A549 (cell line): ENCODE measurements around the gene BRSK2. TPM values are rescaled to one million over a fixed set of nuclear protein-coding genes. Genes with fewer than 3 reads are reported as not detected.

Experiments
- ATAC-seq, 2 experiments: fragments of 200-7000 bp in 1 of 2; fragments of >200 bp in 1 of 2; cut with Nextera tagmentation in 1 of 2; cut with Tn5 transposase in 1 of 2; 3 replicates each; pipeline versions ENCODE4 v1.8.0 to v1.9.1; 2018 to 2020; ENCODE audit warnings: mild to moderate bottlenecking in 1 of 2, moderate library complexity in 1 of 2
- CTCF ChIA-PET: fragments of 300-600 bp; sonication (Branson Sonifier 250); formaldehyde crosslinking; extraction: SDS; loops from one replicate; lab custom pipeline; 2021; ENCODE audit warnings: antibody characterized with exemption, inconsistent platforms; lab: Yijun Ruan, JAX
- POLR2A ChIA-PET: fragments of 350-600 bp; formaldehyde crosslinking; extraction: SDS; loops from one replicate; lab custom pipeline; 2021; ENCODE audit warnings: antibody characterized with exemption, inconsistent platforms; lab: Yijun Ruan, JAX
- DNase-seq, 2 experiments: peaks; one replicate each; pipeline versions ENCODE4 v3.0.0 to v3.0.0-alpha.2; 2011 to 2016; ENCODE audit warnings: low read depth in 1 of 2, low spot score in 1 of 2
- FAIRE-seq: peaks from 2 replicates; lab custom pipeline; 2011; peaks lifted over from hg19 to GRCh38; lab: Jason Lieb, UNC
- H3K27ac ChIP-seq, 2 experiments: fragments of >200 bp; sonication (Bioruptor Twin); formaldehyde crosslinking; 3 replicates each; pipeline ENCODE4 v1.5.1; 2016 to 2017
- H3K4me1 ChIP-seq: fragments of >200 bp; sonication (Bioruptor Twin); formaldehyde crosslinking; 3 replicates; pipeline ENCODE4 v1.6.1; 2016
- H3K4me2 ChIP-seq: fragments of >200 bp; sonication (Bioruptor Twin); formaldehyde crosslinking; 3 replicates; pipeline ENCODE4 v1.6.1; 2016
- H3K4me3 ChIP-seq: fragments of >200 bp; sonication (Bioruptor Twin); formaldehyde crosslinking; 3 replicates; pipeline ENCODE4 v1.5.1; 2016
- H3K9me3 ChIP-seq: fragments of >200 bp; sonication (Bioruptor Twin); formaldehyde crosslinking; 3 replicates; pipeline ENCODE4 v1.6.1; 2016
- ATOH8 ChIP-seq: fragments of 250-450 bp; sonication (Bioruptor Pico); IDR thresholded peaks from 2 replicates; pipeline ENCODE4 v1.5.0; 2020; ENCODE audit warnings: low read depth, mild to moderate bottlenecking, moderate library complexity
- BHLHE40 ChIP-seq: IDR thresholded peaks from 2 replicates; pipeline ENCODE4 v1.6.1; 2012; ENCODE audit warnings: low read depth, low read length, inconsistent platforms
- CBX2 ChIP-seq: fragments of 200-600 bp; sonication (generic); IDR thresholded peaks from 2 replicates; pipeline ENCODE4 v1.6.1; 2016; ENCODE audit warnings: low read depth, mild to moderate bottlenecking, borderline replicate concordance
- CEBPB ChIP-seq, 2 experiments: fragments of >200 bp in 1 of 2; sonication (Bioruptor Twin) in 1 of 2; formaldehyde crosslinking in 1 of 2; IDR thresholded peaks; 2 replicates each; pipeline ENCODE4 v1.6.1; 2012 to 2016
- CTCF ChIP-seq: fragments of >200 bp; sonication (Bioruptor Twin); formaldehyde crosslinking; IDR thresholded peaks from 3 replicates; pipeline ENCODE4 v1.5.1; 2016
- E2F6 ChIP-seq: IDR thresholded peaks from 2 replicates; pipeline ENCODE4 v1.6.1; 2012; ENCODE audit warnings: low read depth, borderline replicate concordance
- EHF ChIP-seq: fragments of 250-450 bp; sonication (Bioruptor Pico); IDR thresholded peaks from 2 replicates; pipeline ENCODE4 v1.5.0; 2020; ENCODE audit warnings: mild to moderate bottlenecking
- EHMT2 ChIP-seq: fragments of 200-600 bp; sonication (generic); IDR thresholded peaks from 2 replicates; pipeline ENCODE4 v1.6.1; 2016; ENCODE audit warnings: antibody characterized with exemption, low read depth, mild to moderate bottlenecking, moderate library complexity
- EP300 ChIP-seq, 2 experiments: fragments of >200 bp; sonication (Bioruptor Twin); formaldehyde crosslinking; IDR thresholded peaks; 2 replicates in 1 of 2; 3 replicates in 1 of 2; pipeline ENCODE4 v1.6.1; 2016 to 2017
- FOSB ChIP-seq: fragments of 250-450 bp; sonication (Bioruptor Pico); IDR thresholded peaks from 2 replicates; pipeline ENCODE4 v1.5.0; 2020; ENCODE audit warnings: mild to moderate bottlenecking, moderate library complexity
- FOSL2 ChIP-seq, 2 experiments: fragments of 450-650 bp in 1 of 2; fragments of >200 bp in 1 of 2; sonication (Bioruptor Twin) in 1 of 2; formaldehyde crosslinking; IDR thresholded peaks; 2 replicates each; pipeline versions ENCODE4 v1.5.0 to v1.6.1; 2016 to 2020; ENCODE audit warnings: mild to moderate bottlenecking in 1 of 2, moderate library complexity in 1 of 2
- HES2 ChIP-seq: fragments of >200 bp; sonication (Bioruptor Twin); formaldehyde crosslinking; IDR thresholded peaks from 2 replicates; pipeline ENCODE4 v1.6.1; 2016
- HMGXB4 ChIP-seq: fragments of 250-450 bp; sonication (Bioruptor Pico); IDR thresholded peaks from 2 replicates; pipeline ENCODE4 v1.5.0; 2021; ENCODE audit warnings: mild to moderate bottlenecking, moderate library complexity, borderline replicate concordance
- HOXB5 ChIP-seq: fragments of 250-450 bp; sonication (Bioruptor Pico); IDR thresholded peaks from 2 replicates; pipeline ENCODE4 v1.5.0; 2020; ENCODE audit warnings: mild to moderate bottlenecking, moderate library complexity
- JUN ChIP-seq, 2 experiments: fragments of >200 bp; sonication (Bioruptor Twin); formaldehyde crosslinking; IDR thresholded peaks; 2 replicates in 1 of 2; 3 replicates in 1 of 2; pipeline ENCODE4 v1.6.1; 2016 to 2017
- JUNB ChIP-seq: fragments of >200 bp; sonication (Bioruptor Twin); formaldehyde crosslinking; IDR thresholded peaks from 2 replicates; pipeline ENCODE4 v1.6.1; 2016
- KDM1A ChIP-seq: fragments of 200-600 bp; sonication (generic); IDR thresholded peaks from 2 replicates; pipeline ENCODE4 v1.6.1; 2016; ENCODE audit warnings: low read depth, mild to moderate bottlenecking
- MAZ ChIP-seq: fragments of 150-350 bp; IDR thresholded peaks from 2 replicates; pipeline ENCODE4 v1.6.1; 2014; ENCODE audit warnings: antibody characterized with exemption, low read depth, low read length, borderline replicate concordance
- NFE2L2 ChIP-seq: fragments of 150-350 bp; conservative IDR thresholded peaks from 2 replicates; pipeline ENCODE4 v1.6.1; 2014; ENCODE audit warnings: low read length
- NPAS2 ChIP-seq: fragments of 250-450 bp; sonication (Bioruptor Pico); IDR thresholded peaks from 2 replicates; pipeline ENCODE4 v1.8.0; 2022; ENCODE audit warnings: mild to moderate bottlenecking, moderate library complexity, borderline replicate concordance
- NR3C1 ChIP-seq: fragments of >200 bp; sonication (Bioruptor Twin); formaldehyde crosslinking; IDR thresholded peaks from 3 replicates; pipeline ENCODE4 v1.6.1; 2017
- PBX3 ChIP-seq: IDR thresholded peaks from 2 replicates; pipeline ENCODE4 v1.6.1; 2012
- POLR2AphosphoS2 ChIP-seq: conservative IDR thresholded peaks from 2 replicates; pipeline ENCODE4 v1.6.1; 2012; ENCODE audit warnings: low read length, improper control_type of control experiment, inconsistent platforms
- RARB ChIP-seq: fragments of 250-450 bp; sonication (Bioruptor Pico); IDR thresholded peaks from 2 replicates; pipeline ENCODE4 v1.8.0; 2021; ENCODE audit warnings: mild to moderate bottlenecking, moderate library complexity
- RCOR1 ChIP-seq: fragments of 150-350 bp; IDR thresholded peaks from 2 replicates; pipeline ENCODE4 v1.6.1; 2014; ENCODE audit warnings: antibody characterized with exemption, low read length, low read depth
- TP53 ChIP-seq: fragments of 250-450 bp; sonication (Bioruptor Pico); IDR thresholded peaks from 2 replicates; pipeline ENCODE4 v1.5.0; 2021; ENCODE audit warnings: mild to moderate bottlenecking, moderate library complexity
- ZNF302 ChIP-seq: fragments of 250-450 bp; sonication (Bioruptor Pico); IDR thresholded peaks from 2 replicates; pipeline ENCODE4 v1.9.0; 2021; ENCODE audit warnings: inconsistent platforms, mild to moderate bottlenecking, moderate library complexity
- WGBS: methylation state at CpG from one replicate; pipeline ENCODE4 v1.1.6; 2017; ENCODE audit errors: missing lambda C conversion rate; 5-methylcytosine and 5-hydroxymethylcytosine counted together
- polyA plus RNA-seq, 4 experiments: library from polyadenylated mRNA; depleted of rRNA in 3 of 4; stranded (reverse); fragments of >200 nt; fragmentation: RNase III in 1 of 4; extraction: RNeasy Plus Mini Kit Qiagen cat#74134 plus additional on column Dnase treatment in 1 of 4; gene quantifications; 2 replicates in 3 of 4; 3 replicates in 1 of 4; pipeline ENCODE4 v1.2.3, GENCODE V29; 2011 to 2017

Gene BRSK2
- polyA plus RNA-seq, 2 of the 4 experiments (the other 2 are of a cell fraction), result 3.8 to 10.1 TPM

- Histone ChIP-seq H3K4me3 (no peak overlapping the region), H3K27ac (no peak overlapping the region), H3K9me3 (no peaks in the 10 kb centered on the region), H3K4me1 (no peaks in the 10 kb centered on the region), H3K4me2 (no peak overlapping the region)
- no peak for TF ChIP-seq EP300 (IDR thresholded peaks at IDR 0.05)
- TF ChIP-seq PBX3, result no peak
- no peak for DNase-seq
- no peak for ATAC-seq
- ChIA-PET POLR2A (no interaction called here), CTCF (interaction anchor here (0.5 to 1.9 kb wide), 4 partner anchors 8 to 659 kb away, joined by 3 to 7 read pairs (median 4); no protein-coding TSS in a partner anchor)
- FAIRE-seq, result no peak
- 85% methylated on average over 13 of the region's 21 CpGs for WGBS
Observed at GRCh38 chr11:1507381-1508140, 117.8 kb downstream of the BRSK2 start.

- no peaks in the 10 kb centered on the region for H3K9me3 ChIP-seq
- no peak for DNase-seq
- TF ChIP-seq EHF (CRISPR knock-in tag), result no peak
- TF ChIP-seq CBX2, result no peak
- no peak for TF ChIP-seq NPAS2 (CRISPR knock-in tag)
- no peak for TF ChIP-seq ATOH8 (CRISPR knock-in tag)
- no peak for TF ChIP-seq FOSB
- no peak for TF ChIP-seq ZNF302 (CRISPR knock-in tag)
- TF ChIP-seq POLR2AphosphoS2, result no peak
- TF ChIP-seq RCOR1, result no peak
- no peak for TF ChIP-seq CTCF
- TF ChIP-seq JUNB, result no peak
- TF ChIP-seq NR3C1, result no peak
- TF ChIP-seq HES2, result no peak
- TF ChIP-seq PBX3, result no peak
- TF ChIP-seq MAZ, result no peak
- WGBS, result 89% methylated on average over 10 of the region's 15 CpGs
- no peak overlapping the region for H3K27ac ChIP-seq
- no peak for ATAC-seq
- ChIA-PET CTCF (interaction anchor here (0.5 kb wide), 1 partner anchor 15 kb away, joined by 4 read pairs; no protein-coding TSS in a partner anchor), POLR2A (no interaction called here)
- H3K4me1 ChIP-seq, result peaks cover 3% of the 10 kb centered on the region; the same call in 1 of the 3 replicates
- no peak overlapping the region for H3K4me2 ChIP-seq
- no peak for FAIRE-seq
- H3K4me3 ChIP-seq, result no peak overlapping the region
Observed at GRCh38 chr11:1508491-1508891, 118.8 kb downstream of the BRSK2 start.

- 87% methylated on average over 10 of the region's 10 CpGs for WGBS
- DNase-seq, result no peak
- no peak overlapping the region for H3K4me3 ChIP-seq
- FAIRE-seq, result no peak
- H3K4me1 ChIP-seq, result peaks cover 3% of the 10 kb centered on the region; the same call in 1 of the 3 replicates
- no peak for ATAC-seq
- ChIA-PET CTCF (no interaction called here), POLR2A (no interaction called here)
- H3K4me2 ChIP-seq, result no peak overlapping the region
- no peak overlapping the region for H3K27ac ChIP-seq
- H3K9me3 ChIP-seq, result no peaks in the 10 kb centered on the region
- TF ChIP-seq KDM1A (no peak), CEBPB (IDR thresholded peaks at IDR 0.05) (no peak), FOSL2 (IDR thresholded peaks at IDR 0.05) (no peak), FOSL2 (CRISPR knock-in tag; IDR thresholded peaks at IDR 0.05) (no peak), HOXB5 (no peak), NFE2L2 (no peak), E2F6 (no peak), BHLHE40 (no peak), RARB (CRISPR knock-in tag) (no peak), JUN (IDR thresholded peaks at IDR 0.05) (no peak), EHMT2 (no peak), TP53 (CRISPR knock-in tag) (no peak), HMGXB4 (CRISPR knock-in tag) (no peak)
Observed at GRCh38 chr11:1508986-1509385, 119.3 kb downstream of the BRSK2 start.
